ENCODE data around the gene MAST1.

The MAST1 gene

GRCh38 chr19:12792051-12792852, 46.1 kb upstream of the MAST1 start (continued):
- TF ChIP-seq ZNF433 (tag by site-specific recombination; IDR thresholded peaks at IDR 0.05; ENCODE audit: low read depth): no peak
- peak; percentile 68 for TF ChIP-seq ZBTB7A (tag by site-specific recombination; IDR thresholded peaks at IDR 0.05; ENCODE audit: low read depth)
- TF ChIP-seq SCRT1 (tag by site-specific recombination; IDR thresholded peaks at IDR 0.05; ENCODE audit: borderline replicate concordance): no peak
- TF ChIP-seq GLI2 (tag by site-specific recombination; IDR thresholded peaks at IDR 0.05; ENCODE audit: borderline replicate concordance, low read depth): no peak
- no peak for TF ChIP-seq ATF2 (tag by site-specific recombination; IDR thresholded peaks at IDR 0.05; ENCODE audit: low read depth)
- TF ChIP-seq BCL6B (tag by site-specific recombination; IDR thresholded peaks at IDR 0.05): no peak
- TF ChIP-seq ZFP37 (tag by site-specific recombination; IDR thresholded peaks at IDR 0.05): 0 out of 2 replicates have a peak, but pooled peaks have one; percentile 51
- peak; percentile 98 for TF ChIP-seq GLIS2 (tag by site-specific recombination; IDR thresholded peaks at IDR 0.05)
- no peak for TF ChIP-seq ZNF16 (tag by site-specific recombination; IDR thresholded peaks at IDR 0.05; ENCODE audit: low read depth)
- TF ChIP-seq ZSCAN4 (tag by site-specific recombination; IDR thresholded peaks at IDR 0.05): no peak
- no peak for TF ChIP-seq ZNF792 (tag by site-specific recombination; IDR thresholded peaks at IDR 0.05)
- TF ChIP-seq REST (tag by site-specific recombination; IDR thresholded peaks at IDR 0.05): no peak
- TF ChIP-seq ZNF501 (tag by site-specific recombination; IDR thresholded peaks at IDR 0.05): 0 out of 2 replicates have a peak, but pooled peaks have one; percentile 72
- no peak for TF ChIP-seq HOXD13 (CRISPR knock-in tag; IDR thresholded peaks at IDR 0.05; ENCODE audit: borderline replicate concordance)
- TF ChIP-seq ZNF830 (tag by site-specific recombination; IDR thresholded peaks at IDR 0.05; ENCODE audit: low read depth): no peak
- TF ChIP-seq ZNF148 (tag by site-specific recombination; IDR thresholded peaks at IDR 0.05; ENCODE audit: borderline replicate concordance): no peak
- TF ChIP-seq ZNF423 (tag by site-specific recombination; IDR thresholded peaks at IDR 0.05): peak; percentile 70; the same call in 1 of the 2 replicates
- TF ChIP-seq ZBTB44 (tag by site-specific recombination; IDR thresholded peaks at IDR 0.05): no peak
- no peak for TF ChIP-seq ZNF175 (tag by site-specific recombination; IDR thresholded peaks at IDR 0.05)
- no peak; the same call in 1 of the 2 replicates for TF ChIP-seq ZNF837 (tag by site-specific recombination; IDR thresholded peaks at IDR 0.05)
- TF ChIP-seq ZNF621 (tag by site-specific recombination; IDR thresholded peaks at IDR 0.05): no peak
- no peak for TF ChIP-seq HIC1 (tag by site-specific recombination; IDR thresholded peaks at IDR 0.05)
- no peak for TF ChIP-seq REPIN1 (tag by site-specific recombination; IDR thresholded peaks at IDR 0.05; ENCODE audit: low read depth)
- TF ChIP-seq ZNF121 (tag by site-specific recombination; IDR thresholded peaks at IDR 0.05): no peak
- TF ChIP-seq OVOL3 (tag by site-specific recombination; IDR thresholded peaks at IDR 0.05): no peak
